SK-MEL-5 (cell line): Measurements from ENCODE around the gene AR. TPM values are rescaled to one million over a fixed set of nuclear protein-coding genes. Genes with fewer than 3 reads are reported as not detected.

Source experiments
- DNase-seq: peaks from one replicate; pipeline ENCODE4 v3.0.0-alpha.2; 2016; ENCODE audit warnings: low read depth, low spot score
- in situ Hi-C: cut with HindIII; loops from 2 replicates; pipeline ENCODE4 v1.10.0; 2016; ENCODE audit warnings: low sequenced_read_pairs, high pct_unique_total_duplicates, low pct_unique_long_range_greater_than_20kb
- total RNA-seq: library from RNA; depleted of rRNA; stranded (reverse); fragments of >200 nt; shearing (Covaris generic); gene quantifications from 2 replicates; pipeline ENCODE4 v1.2.3, GENCODE V29; 2014

AR gene
- total RNA-seq, 1 experiment from 2014 or later = 0.21 TPM

DNA sequence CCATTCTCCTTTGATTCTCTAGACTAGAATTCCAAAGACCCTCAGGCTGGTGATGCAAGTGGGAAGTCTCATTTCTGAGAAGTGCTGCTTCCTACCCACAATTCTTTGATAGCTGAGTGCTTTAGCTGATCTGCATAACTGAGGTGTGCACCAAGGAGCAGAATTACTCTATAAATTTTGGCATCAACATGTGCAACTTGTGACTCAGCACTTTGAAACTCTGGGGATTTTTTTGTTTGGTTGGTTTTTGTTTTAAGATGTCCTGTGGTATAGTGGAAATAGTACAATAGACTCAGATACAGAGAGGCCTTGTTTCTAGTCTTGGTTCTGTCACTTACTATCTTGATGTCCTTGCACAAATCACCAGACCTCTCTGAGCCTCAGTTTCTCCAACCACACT, 148.4 kb downstream of the AR start:
- DNase-seq = no peak
- in situ Hi-C loops = no loop called here

DNA sequence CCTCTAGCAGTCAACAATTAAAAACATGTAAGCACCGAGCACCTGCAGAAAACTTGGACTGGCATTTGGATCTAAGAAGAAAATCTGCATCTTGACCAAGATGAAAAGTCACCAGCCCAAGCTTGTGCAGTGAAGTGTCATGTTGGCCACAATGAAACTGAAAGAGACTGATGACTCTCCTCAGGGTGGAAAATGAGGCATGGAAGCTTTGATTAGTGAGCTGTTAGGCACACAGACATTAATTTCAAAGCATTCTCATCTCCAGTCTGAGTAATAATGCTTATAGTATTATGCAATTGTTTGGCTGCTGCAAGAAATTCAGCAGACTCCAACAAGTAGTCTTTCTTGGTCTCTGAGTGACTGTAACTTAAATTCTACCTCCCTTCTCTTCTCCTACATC, 150.1 kb downstream of the AR start:
- DNase-seq = no peak
- in situ Hi-C loops = no loop called here

DNA sequence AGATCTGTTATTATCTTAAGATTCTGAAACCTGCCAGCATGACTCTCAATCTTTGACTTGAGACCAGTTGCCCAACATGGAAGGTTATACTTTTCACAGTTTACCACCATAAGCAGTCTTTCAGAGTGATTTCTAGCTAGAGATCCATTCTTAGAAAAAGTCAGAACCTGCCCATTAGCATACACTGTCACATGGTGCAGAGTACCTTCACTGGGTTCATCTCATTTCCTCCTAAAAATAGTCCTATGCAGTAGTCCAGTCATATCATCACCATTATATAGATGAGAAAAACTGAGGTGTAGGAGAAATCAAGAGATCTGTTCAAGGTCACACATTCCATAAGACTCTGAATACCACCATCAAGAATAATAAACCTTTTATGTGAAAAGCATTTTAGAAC, 153.6 kb downstream of the AR start:
- in situ Hi-C loops = no loop called here

DNA sequence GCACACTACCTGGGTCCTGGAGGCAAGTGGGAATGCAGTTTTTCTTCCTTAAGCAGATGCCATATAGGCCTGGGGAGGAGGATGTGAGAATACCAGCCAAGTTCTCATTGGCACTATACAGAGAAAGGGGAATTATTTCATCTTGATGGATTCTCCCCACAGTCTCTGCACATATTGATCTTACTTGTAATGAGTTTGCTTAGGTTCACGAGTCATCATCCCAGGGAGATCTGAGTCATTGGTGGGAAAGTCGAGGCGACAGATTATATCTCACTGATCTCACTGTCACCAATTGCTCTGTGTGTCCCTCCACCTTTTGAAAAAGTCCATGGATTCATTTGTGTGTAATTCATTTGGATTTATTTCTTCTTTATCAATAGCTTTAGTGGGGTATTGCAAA, 156.8 kb downstream of the AR start:
- DNase-seq = no peak
- in situ Hi-C loops = no loop called here

More for the DNA sequence above, 153.6 kb downstream of the AR start:
- no peak for DNase-seq

DNA sequence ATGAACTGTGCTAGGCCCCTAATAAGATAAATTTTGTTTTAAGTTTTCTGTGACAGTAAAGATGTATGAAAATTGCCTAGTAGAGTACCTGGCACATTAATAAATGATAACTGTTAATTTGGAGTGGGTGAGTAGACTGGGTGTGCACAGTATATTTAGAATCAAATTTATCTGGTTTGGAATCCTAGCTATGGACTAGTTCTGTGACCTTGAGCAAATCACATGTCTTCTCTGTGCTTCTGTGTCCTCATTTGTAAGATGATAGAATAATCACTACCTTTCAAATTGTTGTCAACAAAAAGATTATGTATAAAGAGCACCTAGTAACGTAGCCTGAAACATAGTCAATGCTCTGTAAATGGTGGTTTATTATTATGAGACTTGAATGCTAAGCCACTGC, 170.2 kb downstream of the AR start:
- in situ Hi-C loops = no loop called here
- DNase-seq = no peak

DNA sequence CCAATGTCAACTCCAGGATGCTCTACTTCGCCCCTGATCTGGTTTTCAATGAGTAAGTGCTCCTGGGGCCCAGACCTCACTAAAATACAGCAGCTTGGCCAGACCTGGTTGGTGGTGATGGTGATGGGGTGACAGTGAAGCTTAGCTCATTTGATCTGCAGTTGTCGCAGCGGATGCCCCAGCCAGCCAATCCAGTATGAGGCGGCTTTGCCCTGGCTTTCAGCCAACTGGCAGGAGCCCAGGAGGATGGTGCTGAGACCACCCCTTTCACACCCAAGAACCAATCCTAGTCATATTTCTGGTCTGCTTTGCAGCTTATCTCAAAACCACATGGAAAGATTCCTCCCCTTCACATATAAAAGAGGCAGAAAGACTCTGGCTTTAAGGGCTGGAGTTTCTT, 173.8 kb downstream of the AR start:
- no peak for DNase-seq
- in situ Hi-C loops = no loop called here

DNA sequence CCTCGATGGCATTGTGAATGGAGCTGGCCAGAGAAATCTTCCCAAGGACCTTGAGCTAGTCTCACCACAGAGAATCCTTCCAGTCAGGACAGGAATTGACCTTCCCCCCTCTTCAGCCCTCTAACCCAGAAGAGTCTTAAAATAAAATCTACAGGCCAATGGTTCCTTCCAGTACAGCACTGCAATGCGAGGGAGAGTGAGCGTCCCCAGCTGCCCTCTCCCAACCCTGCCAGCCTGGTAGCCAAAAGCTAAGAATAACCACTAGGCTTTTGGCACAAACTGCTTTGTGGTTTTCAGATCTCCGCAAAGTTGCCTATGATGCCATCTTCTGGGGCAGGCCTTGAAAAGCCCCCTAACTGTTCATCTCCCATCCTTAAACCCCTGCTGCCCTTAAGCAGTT, 175.1 kb downstream of the AR start:
- DNase-seq = no peak

DNA sequence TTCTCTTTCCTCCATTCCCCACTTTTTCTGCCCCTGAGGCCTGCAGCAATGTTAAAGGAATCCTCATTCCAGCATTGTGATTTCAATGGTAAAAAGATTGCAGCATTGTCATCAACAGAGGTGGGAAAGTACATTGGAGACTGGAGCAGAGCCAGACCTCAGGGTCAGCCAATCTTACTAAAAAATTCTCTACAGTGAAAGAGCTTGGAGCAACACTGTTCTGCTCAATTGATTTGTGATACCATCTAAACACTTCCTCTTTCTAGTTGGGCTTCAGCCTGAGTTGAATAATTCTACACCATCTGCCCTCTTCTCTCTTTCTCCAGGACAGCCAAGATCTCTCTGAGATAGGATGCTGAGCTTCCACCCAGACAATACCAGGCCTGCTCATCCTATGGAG, 176.5 kb downstream of the AR start:
- in situ Hi-C loops = no loop called here
- DNase-seq = no peak

More for the DNA sequence above, 175.1 kb downstream of the AR start:
- in situ Hi-C loops = no loop called here

DNA sequence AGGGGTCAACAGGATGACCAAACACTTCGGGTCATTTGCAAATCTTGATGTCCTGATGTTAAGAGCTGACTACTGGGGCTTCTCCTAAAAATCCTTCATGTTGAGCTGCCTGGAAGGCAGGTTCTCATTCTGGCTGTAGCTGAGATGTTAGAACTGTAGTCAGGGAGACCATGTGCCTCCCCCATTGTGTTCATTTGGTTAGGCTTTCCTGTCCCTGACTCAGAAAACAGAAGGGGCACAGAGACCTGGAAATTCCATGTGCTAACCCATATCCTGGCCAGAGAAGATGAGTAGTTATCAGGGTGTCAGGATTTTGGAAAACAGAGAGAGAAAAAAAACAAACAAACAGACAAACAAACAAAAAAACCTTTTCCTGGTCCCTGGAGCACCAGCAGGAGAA, 177.5 kb downstream of the AR start:
- DNase-seq = no peak
- in situ Hi-C loops = no loop called here

DNA sequence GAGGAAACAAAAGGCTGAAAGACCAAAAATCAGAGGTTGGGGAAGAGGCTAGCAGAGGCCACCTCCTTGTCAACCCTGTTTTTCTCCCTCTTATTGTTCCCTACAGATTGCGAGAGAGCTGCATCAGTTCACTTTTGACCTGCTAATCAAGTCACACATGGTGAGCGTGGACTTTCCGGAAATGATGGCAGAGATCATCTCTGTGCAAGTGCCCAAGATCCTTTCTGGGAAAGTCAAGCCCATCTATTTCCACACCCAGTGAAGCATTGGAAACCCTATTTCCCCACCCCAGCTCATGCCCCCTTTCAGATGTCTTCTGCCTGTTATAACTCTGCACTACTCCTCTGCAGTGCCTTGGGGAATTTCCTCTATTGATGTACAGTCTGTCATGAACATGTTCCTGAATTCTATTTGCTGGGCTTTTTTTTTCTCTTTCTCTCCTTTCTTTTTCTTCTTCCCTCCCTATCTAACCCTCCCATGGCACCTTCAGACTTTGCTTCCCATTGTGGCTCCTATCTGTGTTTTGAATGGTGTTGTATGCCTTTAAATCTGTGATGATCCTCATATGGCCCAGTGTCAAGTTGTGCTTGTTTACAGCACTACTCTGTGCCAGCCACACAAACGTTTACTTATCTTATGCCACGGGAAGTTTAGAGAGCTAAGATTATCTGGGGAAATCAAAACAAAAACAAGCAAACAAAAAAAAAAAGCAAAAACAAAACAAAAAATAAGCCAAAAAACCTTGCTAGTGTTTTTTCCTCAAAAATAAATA, 179.9 kb downstream of the AR start:
- in situ Hi-C loops = no loop called here
- no peak for DNase-seq

DNA sequence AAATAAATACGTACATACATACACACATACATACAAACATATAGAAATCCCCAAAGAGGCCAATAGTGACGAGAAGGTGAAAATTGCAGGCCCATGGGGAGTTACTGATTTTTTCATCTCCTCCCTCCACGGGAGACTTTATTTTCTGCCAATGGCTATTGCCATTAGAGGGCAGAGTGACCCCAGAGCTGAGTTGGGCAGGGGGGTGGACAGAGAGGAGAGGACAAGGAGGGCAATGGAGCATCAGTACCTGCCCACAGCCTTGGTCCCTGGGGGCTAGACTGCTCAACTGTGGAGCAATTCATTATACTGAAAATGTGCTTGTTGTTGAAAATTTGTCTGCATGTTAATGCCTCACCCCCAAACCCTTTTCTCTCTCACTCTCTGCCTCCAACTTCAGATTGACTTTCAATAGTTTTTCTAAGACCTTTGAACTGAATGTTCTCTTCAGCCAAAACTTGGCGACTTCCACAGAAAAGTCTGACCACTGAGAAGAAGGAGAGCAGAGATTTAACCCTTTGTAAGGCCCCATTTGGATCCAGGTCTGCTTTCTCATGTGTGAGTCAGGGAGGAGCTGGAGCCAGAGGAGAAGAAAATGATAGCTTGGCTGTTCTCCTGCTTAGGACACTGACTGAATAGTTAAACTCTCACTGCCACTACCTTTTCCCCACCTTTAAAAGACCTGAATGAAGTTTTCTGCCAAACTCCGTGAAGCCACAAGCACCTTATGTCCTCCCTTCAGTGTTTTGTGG, 180.7 kb downstream of the AR start:
- DNase-seq = peak; percentile 39
- in situ Hi-C loops = no loop called here

DNA sequence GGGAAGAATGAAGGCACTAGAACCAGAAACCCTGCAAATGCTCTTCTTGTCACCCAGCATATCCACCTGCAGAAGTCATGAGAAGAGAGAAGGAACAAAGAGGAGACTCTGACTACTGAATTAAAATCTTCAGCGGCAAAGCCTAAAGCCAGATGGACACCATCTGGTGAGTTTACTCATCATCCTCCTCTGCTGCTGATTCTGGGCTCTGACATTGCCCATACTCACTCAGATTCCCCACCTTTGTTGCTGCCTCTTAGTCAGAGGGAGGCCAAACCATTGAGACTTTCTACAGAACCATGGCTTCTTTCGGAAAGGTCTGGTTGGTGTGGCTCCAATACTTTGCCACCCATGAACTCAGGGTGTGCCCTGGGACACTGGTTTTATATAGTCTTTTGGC, 181.7 kb downstream of the AR start:
- no peak for DNase-seq
- in situ Hi-C loops = no loop called here

DNA sequence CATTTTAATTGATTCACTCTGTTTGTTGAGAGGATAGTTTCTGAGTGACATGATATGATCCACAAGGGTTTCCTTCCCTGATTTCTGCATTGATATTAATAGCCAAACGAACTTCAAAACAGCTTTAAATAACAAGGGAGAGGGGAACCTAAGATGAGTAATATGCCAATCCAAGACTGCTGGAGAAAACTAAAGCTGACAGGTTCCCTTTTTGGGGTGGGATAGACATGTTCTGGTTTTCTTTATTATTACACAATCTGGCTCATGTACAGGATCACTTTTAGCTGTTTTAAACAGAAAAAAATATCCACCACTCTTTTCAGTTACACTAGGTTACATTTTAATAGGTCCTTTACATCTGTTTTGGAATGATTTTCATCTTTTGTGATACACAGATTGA, 182.2 kb downstream of the AR start:
- in situ Hi-C loops = no loop called here
- no peak for DNase-seq

DNA sequence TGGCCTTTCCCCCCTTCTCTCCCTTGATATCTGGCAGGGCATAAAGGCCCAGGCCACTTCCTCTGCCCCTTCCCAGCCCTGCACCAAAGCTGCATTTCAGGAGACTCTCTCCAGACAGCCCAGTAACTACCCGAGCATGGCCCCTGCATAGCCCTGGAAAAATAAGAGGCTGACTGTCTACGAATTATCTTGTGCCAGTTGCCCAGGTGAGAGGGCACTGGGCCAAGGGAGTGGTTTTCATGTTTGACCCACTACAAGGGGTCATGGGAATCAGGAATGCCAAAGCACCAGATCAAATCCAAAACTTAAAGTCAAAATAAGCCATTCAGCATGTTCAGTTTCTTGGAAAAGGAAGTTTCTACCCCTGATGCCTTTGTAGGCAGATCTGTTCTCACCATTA, 183.8 kb downstream of the AR start:
- DNase-seq = no peak
- in situ Hi-C loops = no loop called here

DNA sequence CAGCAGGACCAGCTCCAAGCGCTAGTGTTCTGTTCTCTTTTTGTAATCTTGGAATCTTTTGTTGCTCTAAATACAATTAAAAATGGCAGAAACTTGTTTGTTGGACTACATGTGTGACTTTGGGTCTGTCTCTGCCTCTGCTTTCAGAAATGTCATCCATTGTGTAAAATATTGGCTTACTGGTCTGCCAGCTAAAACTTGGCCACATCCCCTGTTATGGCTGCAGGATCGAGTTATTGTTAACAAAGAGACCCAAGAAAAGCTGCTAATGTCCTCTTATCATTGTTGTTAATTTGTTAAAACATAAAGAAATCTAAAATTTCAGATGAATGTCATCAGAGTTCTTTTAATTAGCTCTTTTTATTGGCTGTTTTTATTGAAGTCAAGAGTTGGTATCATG, 186.5 kb downstream of the AR start:
- in situ Hi-C loops = no loop called here
- DNase-seq = no peak

DNA sequence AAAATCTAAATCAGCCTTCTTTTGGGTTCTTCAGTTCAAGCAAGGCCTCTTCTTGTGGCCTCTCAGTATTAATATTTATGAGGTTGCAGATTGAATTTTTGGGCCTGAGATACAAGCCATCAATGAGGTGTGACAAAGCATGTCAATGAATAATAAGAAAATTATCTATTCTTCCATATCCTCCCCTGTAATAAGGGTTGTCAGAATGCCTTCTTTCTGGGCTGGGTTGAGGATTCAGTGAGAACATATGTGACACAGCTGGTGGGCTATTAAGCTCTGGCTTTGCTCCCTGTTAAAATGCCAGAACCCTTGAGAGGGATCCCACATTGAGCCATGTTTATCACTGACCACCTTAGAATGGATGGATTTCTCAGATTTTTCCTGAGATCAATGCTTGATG, 187.2 kb downstream of the AR start:
- DNase-seq = no peak
- in situ Hi-C loops = no loop called here

DNA sequence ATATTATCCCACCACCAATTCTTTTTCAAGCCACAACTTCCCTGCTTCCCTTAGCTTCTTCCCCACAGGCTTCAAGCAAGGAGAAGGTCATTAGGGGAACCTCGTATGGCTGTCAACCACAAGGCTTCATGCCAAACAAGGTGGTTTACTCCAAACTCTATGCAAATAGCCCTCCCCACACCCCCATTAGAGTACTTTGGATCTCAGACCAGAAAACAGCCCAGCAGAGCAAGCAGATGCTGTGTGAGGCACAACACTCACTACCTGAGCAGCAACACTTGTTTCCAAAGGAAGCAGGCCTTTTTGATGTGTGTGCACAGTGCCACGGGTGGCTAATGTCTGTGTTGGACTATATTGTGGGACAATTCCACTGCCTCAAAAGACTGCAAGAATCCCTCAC, 189.0 kb downstream of the AR start:
- no peak for DNase-seq
- in situ Hi-C loops = no loop called here

DNA sequence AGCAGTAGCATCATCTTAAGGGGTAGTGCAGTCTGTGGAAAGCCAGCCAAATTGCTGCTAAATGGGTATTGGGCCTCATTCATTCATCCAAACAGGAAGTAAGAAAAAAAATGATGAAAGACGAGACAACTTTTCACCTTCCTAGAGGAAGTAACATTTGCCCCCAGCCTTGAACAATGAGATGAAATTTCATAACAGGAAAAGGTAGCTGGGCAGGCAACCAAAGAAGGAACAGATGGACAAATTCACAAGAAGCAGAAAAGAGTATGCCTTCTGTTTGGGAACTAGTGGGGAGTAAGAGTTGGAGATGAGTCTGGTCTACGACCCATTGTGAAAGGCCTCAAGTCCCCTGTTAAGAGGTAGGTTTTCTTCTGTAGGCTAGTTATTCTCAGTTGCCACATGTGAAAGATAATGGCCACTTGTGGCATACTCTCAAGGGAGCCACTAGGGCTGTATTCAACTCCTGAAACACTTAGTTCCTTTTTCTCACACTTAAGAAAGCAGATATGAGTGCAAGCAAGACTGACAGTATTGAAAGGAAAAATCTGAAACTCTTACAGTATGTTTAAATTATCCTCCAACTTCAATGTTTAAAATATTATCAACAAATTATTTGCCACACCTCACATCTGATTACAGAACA, 190.4 kb downstream of the AR start:
- in situ Hi-C loops = no loop called here
- DNase-seq = no peak

DNA sequence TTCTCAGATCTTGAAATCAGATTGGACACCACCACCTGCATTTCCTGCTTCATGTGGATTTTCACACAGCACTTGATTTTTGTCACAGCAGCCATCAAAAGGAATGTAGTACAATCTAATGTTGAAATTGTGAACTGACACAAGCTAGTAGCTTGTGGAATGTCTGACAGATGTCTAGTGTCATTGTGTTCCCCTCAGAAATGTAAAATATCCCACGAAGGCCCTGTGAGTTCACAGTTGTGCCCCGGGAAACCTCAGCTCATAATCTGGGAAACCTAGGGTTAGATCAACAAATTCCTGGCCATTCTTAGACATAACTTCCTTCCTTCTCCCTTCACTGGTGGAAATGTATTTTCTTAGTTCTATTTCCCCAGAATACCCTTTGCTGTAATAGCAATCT, 205.7 kb downstream of the AR start:
- in situ Hi-C loops = no loop called here
- no peak for DNase-seq
